ENCODE measurements around the gene JADE3. TPM values are rescaled to one million over a fixed set of nuclear protein-coding genes. Genes with fewer than 3 reads are reported as not detected.
"Not testable (repeated sequence)": the region's sequence is repeated elsewhere in the genome, so short reads cannot be mapped to it uniquely, and the experiment has no call there.

JADE3 gene
- total RNA-seq, 2 experiments from 2014 or later, result 0.51 to 0.74 TPM

DNA sequence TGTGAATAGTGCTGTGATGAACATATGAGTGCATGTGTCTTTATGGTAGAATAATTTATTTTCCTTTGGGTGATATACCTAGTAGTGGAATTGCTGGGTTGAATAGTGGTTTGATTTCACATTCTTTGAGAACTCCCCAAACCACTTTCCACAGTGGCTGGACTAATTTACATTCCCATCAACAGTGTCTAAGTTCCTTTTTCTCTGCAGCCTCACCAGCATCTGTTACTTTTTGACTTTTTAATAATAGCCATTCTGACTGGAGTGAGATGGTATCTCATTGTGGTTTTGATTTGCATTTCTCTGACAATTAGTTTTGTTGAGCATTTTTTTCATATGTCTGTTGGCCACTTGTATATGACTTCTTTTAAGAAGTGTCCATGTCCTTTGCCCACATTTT lies 29.1 kb downstream of the JADE3 start:
- CTCF ChIA-PET, result no interaction called here
- TF ChIP-seq, protein P1, sequence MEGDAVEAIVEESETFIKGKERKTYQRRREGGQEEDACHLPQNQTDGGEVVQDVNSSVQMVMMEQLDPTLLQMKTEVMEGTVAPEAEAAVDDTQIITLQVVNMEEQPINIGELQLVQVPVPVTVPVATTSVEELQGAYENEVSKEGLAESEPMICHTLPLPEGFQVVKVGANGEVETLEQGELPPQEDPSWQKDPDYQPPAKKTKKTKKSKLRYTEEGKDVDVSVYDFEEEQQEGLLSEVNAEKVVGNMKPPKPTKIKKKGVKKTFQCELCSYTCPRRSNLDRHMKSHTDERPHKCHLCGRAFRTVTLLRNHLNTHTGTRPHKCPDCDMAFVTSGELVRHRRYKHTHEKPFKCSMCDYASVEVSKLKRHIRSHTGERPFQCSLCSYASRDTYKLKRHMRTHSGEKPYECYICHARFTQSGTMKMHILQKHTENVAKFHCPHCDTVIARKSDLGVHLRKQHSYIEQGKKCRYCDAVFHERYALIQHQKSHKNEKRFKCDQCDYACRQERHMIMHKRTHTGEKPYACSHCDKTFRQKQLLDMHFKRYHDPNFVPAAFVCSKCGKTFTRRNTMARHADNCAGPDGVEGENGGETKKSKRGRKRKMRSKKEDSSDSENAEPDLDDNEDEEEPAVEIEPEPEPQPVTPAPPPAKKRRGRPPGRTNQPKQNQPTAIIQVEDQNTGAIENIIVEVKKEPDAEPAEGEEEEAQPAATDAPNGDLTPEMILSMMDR (IDR thresholded peaks at IDR 0.05), result no peak
- POLR2A ChIA-PET, result no interaction called here
- DNase-seq (no peak), ATAC-seq (no peak)
- Mint-ChIP-seq H3K4me1 (ENCODE audit: low read depth) (no peaks in the 10 kb centered on the region), H3K4me3 (no peak overlapping the region), H3K27ac (no peak overlapping the region), H3K27me3 (peaks cover 3% of the 10 kb centered on the region), H3K36me3 (ENCODE audit: low read depth) (no peaks in the 10 kb centered on the region), H3K9me3 (no peaks in the 10 kb centered on the region)
- intact Hi-C loops (cut with micrococcal nuclease), result no loop called here

DNA sequence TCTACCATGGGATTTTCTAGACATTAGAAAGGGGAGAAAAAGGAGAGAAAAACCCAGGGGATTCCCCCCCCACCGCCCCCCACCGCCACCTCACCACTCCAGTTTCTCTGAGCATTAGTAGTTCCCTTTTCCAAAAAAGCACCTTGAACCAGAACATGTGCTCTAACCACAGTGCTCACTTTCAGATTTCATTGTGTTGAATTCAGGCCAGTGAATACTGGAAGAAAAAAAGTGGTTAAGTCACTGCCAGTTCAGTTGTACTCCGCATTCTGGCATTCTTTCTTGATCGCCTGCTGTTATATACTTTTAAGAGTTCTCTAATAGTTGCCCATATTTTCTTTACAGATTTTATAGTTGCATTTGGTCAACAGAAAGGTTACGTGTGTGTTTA lies 40.9 kb downstream of the JADE3 start:
- DNase-seq, result no peak
- POLR2A ChIA-PET, result no interaction called here
- Mint-ChIP-seq H3K36me3 (ENCODE audit: low read depth) (no peaks in the 10 kb centered on the region), H3K4me3 (no peak overlapping the region), H3K4me1 (ENCODE audit: low read depth) (peaks cover 9% of the 10 kb centered on the region), H3K9me3 (no peaks in the 10 kb centered on the region), H3K27ac (no peak overlapping the region), H3K27me3 (no peaks in the 10 kb centered on the region)
- intact Hi-C loops (cut with micrococcal nuclease), result no loop called here
- TF ChIP-seq, protein P1 (IDR thresholded peaks at IDR 0.05), result no peak
- CTCF ChIA-PET, result no interaction called here
- no peak for ATAC-seq

DNA sequence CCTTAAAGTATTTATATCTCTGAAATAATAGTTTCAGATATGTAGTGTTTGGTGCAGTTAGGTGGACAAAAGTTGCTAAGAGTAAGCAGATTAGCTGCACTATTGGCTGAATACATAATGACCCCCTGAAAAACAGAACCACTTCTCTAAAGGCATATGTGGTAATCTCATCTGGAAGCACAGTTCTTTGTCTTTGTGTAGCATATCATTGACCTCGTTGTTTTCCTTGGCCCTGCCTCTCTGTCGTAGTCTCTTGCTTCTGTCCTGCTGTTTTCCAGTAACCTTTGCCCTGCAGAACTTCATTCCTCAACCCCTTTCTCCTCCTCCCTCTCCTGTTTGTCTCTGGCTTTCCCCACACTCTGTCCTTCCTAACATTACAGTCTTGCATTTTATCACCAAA lies 41.4 kb downstream of the JADE3 start:
- POLR2A ChIA-PET, result no interaction called here
- intact Hi-C loops (cut with micrococcal nuclease), result no loop called here
- H3K27ac Mint-ChIP-seq, result no peak overlapping the region
- no peak for DNase-seq
- no peaks in the 10 kb centered on the region for H3K27me3 Mint-ChIP-seq
- no peak for ATAC-seq
- TF ChIP-seq, protein P1 (IDR thresholded peaks at IDR 0.05), result no peak
- H3K4me3 Mint-ChIP-seq, result no peak overlapping the region
- H3K9me3 Mint-ChIP-seq, result no peaks in the 10 kb centered on the region
- peaks cover 9% of the 10 kb centered on the region for H3K4me1 Mint-ChIP-seq (ENCODE audit: low read depth)
- no peaks in the 10 kb centered on the region for H3K36me3 Mint-ChIP-seq (ENCODE audit: low read depth)
- CTCF ChIA-PET, result no interaction called here

DNA sequence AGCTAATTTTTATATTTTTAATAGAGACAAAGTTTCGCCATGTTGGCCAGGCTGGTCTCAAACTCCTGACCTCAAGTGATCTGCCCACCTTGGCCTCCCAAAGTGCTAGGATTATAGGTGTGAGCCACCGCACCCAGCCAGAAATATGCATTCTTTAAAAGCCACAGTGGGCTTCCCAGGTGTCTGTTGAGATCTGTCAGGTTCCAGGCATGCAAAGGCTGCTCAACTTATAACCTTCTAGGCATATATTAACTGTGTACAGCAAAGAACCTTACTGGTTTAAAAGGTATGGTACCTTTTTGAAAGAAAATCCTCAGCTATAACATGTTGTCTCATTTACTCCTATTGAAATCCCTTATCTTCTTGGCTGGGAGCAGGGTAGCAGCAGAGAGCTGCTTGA lies 42.5 kb downstream of the JADE3 start:
- no peaks in the 10 kb centered on the region for H3K27me3 Mint-ChIP-seq
- TF ChIP-seq, protein P1 (IDR thresholded peaks at IDR 0.05), result no peak
- H3K4me3 Mint-ChIP-seq, result no peak overlapping the region
- no peak for ATAC-seq
- no peaks in the 10 kb centered on the region for H3K9me3 Mint-ChIP-seq
- ChIA-PET POLR2A (no interaction called here), CTCF (no interaction called here)
- intact Hi-C loops (cut with micrococcal nuclease), result no loop called here
- peaks cover 9% of the 10 kb centered on the region for H3K4me1 Mint-ChIP-seq (ENCODE audit: low read depth)
- no peak overlapping the region for H3K27ac Mint-ChIP-seq
- DNase-seq, result no peak
- H3K36me3 Mint-ChIP-seq (ENCODE audit: low read depth), result no peaks in the 10 kb centered on the region

DNA sequence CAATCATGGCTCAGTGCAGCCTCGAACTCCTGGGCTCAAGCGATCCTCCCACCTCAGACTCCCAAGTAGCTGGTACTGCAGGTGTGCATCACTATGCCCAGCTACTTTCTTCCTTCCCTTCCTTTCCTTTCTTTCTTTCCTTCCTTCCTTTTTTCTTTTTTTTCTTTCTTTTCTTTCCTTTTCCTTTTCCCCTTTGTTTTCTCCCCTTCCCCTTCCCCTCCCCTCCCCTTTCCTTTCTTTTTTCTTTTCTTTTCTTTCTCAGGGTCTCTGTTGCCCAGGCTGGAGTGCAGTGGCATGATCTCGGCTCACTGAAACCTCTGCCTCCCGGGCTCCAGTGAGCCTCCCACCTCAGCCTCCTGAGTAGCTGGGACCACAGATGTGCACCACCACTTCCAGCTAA lies 44.4 kb downstream of the JADE3 start:
- DNase-seq; H3K36me3 Mint-ChIP-seq (ENCODE audit: low read depth); H3K9me3 Mint-ChIP-seq; H3K27me3 Mint-ChIP-seq; H3K4me3 Mint-ChIP-seq; ATAC-seq; POLR2A ChIA-PET; CTCF ChIA-PET; H3K27ac Mint-ChIP-seq; H3K4me1 Mint-ChIP-seq (ENCODE audit: low read depth); intact Hi-C loops (cut with micrococcal nuclease): not testable (repeated sequence)

DNA sequence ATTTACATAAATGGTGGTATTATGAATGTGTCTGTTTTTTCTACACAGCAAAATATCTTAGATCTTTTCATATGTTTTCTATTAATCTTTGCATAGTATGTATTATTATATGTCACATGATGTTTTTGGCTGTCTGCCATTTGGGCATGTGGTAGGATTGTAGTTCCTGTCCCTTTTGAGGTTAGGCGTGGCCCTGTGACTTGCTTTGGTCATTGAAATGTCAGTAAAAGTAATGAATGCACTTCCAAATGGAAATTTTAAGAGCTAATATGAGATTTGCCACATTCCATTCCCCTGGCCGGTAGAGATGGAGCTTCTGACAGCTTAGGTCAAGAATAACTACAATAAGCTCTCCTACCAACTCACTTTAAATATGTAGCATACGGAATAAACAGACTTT lies 45.1 kb downstream of the JADE3 start:
- ATAC-seq, result no peak
- intact Hi-C loops (cut with micrococcal nuclease), result no loop called here
- no peak overlapping the region for H3K27ac Mint-ChIP-seq

More for the DNA sequence above, 45.1 kb downstream of the JADE3 start:
- peaks cover 5% of the 10 kb centered on the region for H3K4me1 Mint-ChIP-seq (ENCODE audit: low read depth)
- ChIA-PET CTCF (no interaction called here), POLR2A (no interaction called here)
- H3K36me3 Mint-ChIP-seq (ENCODE audit: low read depth), result no peaks in the 10 kb centered on the region
- H3K9me3 Mint-ChIP-seq, result no peaks in the 10 kb centered on the region
- no peak for DNase-seq
- TF ChIP-seq, protein P1 (IDR thresholded peaks at IDR 0.05), result no peak
- no peaks in the 10 kb centered on the region for H3K27me3 Mint-ChIP-seq
- no peak overlapping the region for H3K4me3 Mint-ChIP-seq

Data from activated CD8-positive, alpha-beta T cell treated with anti-CD3 and anti-CD28 coated beads for 36 hours (primary cell).